Measurements from ENCODE around the gene PREX1.

Gene PREX1

DNA sequence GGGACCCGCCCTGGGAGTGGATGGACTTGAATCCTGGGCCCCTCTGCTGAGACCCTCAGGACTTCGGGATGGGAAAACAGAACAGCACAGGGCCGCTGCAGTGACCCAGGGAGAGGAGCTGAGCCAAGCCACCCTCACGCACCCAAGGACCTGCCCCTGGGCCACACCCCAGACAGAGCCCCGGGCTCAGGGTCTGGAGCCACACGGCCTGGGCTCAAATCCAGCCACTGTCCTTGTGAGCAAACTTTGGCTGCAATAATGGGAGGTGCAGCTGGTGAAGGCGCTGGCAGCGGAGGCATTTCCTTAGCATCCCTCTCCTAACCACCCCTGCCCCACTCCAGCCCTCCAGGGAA, 207.7 kb downstream of the PREX1 start:
- TF ChIP-seq POLR2A (IDR thresholded peaks at IDR 0.05; ENCODE audit: low read length) (no peak), GATA1 (IDR thresholded peaks at IDR 0.05; ENCODE audit: low read depth, low read length) (no peak)

DNA sequence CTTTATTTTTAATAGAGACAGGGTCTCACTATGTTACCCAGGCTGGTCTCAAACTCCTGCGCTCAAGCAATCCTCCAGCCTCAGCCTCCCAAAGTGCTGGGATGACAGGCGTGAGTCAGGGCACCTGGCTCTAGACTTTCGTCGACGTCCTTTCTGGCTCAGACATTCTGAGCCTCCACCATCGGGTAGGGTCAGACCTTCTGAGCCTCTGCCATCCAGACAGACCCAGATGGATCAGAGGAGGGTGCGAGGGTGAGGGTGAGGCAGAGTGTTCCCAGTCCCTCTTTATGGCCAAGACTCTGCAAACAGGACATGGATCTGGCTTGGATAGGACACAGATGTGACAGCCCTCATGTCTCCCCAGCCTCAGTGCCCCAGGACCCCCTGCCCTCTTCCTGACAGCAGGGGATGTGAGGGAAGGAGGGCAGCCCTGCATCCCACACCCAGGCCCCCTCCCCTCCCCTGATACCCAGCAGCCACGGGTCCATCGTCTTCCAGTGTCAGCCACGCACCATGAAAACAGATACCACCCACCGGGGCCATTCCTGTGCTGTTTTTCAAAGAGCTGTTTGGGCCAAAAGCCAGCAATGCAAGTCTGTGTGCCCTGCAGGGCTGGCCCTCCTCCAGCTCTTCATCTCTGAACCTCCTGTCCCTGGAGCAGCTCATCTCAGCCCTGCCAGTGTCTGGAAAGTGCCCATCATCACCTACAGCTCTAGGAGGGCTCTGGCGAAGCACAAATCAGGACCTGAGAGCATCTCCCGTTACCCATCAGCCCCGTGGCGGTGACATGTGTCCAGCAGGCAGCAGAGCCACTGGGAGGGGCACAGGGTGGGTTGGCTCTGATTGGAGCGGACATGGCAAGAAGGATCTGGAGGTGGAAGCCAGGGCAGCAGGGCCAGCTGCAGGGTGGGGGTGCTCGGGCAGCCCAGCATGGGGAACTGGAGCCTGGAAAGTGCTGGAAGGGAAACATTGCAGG, 208.4 kb downstream of the PREX1 start:
- DNase-seq, result no peak

More for the DNA sequence above, 207.7 kb downstream of the PREX1 start:
- DNase-seq, result no peak

DNA sequence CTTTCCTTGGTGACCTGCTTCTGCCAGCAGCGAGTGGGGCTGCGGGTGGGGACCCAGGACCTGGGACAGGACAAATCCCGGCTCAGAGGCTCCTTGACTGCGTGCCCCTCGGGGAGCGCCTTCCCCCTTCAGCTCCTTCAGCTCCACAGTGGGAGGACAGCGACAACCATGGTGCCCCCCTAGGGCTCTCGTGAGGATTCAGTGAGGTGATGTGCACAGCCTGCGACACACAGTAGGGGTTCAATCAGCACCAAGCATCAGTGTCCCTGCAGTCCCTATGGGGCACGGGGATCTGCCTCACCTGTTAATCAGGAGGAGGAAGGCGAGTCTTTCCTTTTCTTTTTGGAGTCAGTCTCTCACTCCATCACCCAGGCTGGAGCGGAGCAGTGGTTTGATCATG, 209.2 kb downstream of the PREX1 start:
- DNase-seq, result no peak
- TF ChIP-seq POLR2A (IDR thresholded peaks at IDR 0.05; ENCODE audit: low read length), result no peak
- no peak for TF ChIP-seq GATA1 (IDR thresholded peaks at IDR 0.05; ENCODE audit: low read depth, low read length)

More for the DNA sequence above, 208.4 kb downstream of the PREX1 start:
- TF ChIP-seq POLR2A (IDR thresholded peaks at IDR 0.05; ENCODE audit: low read length) (no peak), GATA1 (IDR thresholded peaks at IDR 0.05; ENCODE audit: low read depth, low read length) (no peak)

DNA sequence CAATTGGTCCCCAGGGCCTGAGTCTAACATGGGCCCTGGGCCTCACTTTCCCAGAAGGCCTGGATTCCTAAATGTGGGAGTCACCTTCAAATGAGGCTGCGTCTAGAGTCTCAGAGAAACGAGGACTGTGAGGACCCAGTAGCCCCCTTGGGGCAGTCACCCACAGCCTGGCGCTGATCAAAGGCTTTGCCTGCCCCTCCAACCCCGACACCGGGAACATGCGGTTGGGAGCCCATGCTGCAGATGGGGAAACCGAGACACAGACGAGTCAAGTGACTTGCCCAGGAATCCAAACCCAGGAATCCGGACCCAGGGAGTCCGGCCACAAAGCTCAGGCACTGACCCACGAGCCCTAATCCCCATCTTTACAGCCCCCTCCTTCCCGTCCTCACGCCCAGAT, 209.7 kb downstream of the PREX1 start:
- TF ChIP-seq POLR2A (IDR thresholded peaks at IDR 0.05; ENCODE audit: low read length) (no peak), GATA1 (IDR thresholded peaks at IDR 0.05; ENCODE audit: low read depth, low read length) (no peak)
- no peak for DNase-seq

DNA sequence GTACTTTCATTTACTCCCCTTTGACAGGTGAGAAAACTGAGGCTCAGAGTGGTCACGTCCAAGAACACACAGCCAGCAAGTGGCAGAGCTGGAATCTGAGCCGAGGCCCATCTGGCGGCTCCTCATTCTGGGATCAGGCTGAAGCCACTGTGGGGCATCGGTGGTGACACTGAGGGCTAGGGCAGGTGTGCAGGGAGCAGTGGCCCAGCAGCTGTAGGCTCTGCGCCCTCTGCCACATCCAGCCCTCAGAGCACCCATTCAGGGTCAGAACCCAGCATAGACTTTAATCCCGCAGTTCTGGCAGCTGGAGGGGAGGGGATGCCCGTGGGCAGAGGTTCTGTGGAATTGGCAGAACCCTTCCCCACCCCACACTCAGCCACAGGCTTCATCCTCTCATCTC, 210.3 kb downstream of the PREX1 start:
- TF ChIP-seq POLR2A (IDR thresholded peaks at IDR 0.05; ENCODE audit: low read length), result no peak
- TF ChIP-seq GATA1 (IDR thresholded peaks at IDR 0.05; ENCODE audit: low read depth, low read length), result no peak
- DNase-seq, result no peak

DNA sequence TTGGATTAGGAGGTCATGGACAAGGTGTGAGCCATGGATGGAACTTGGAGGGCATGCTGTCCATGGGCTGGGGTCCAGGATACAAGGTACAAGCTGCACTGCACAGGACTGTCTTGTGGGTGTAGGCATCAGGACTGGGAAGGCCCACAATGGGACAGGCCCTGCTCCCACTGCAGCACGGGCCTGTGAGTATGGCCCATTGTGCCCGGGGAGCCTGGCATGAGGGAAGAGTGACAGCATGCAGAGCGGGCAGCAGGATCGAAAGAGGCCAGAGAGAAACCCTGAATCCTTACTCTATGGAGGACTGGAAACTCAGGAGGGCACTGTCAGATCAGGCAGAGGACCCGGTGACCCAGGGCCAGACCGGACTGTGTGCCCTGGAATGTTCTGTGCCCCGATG, 211.3 kb downstream of the PREX1 start:
- DNase-seq, result no peak
- TF ChIP-seq POLR2A (IDR thresholded peaks at IDR 0.05; ENCODE audit: low read length), result no peak
- TF ChIP-seq GATA1 (IDR thresholded peaks at IDR 0.05; ENCODE audit: low read depth, low read length), result no peak

DNA sequence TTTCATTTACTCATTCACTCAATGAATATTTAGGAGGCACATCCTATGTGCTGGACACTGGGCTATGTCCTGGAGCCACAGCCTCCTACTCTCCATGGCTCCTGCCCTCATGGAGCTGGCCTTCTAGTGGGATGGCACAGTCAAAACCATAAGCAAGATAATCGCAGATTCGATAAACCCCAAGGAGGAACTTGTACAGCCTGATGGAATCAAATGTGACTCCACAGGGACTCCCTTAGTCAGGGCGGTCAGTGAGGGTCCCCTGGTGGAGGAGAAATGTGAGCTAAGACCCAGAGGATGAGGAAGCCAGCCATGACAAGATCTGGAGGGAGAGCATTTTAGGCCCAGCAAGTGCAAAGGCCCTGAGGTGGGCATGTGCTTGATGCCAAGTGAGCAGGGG, 211.9 kb downstream of the PREX1 start:
- TF ChIP-seq POLR2A (IDR thresholded peaks at IDR 0.05; ENCODE audit: low read length) (no peak), GATA1 (IDR thresholded peaks at IDR 0.05; ENCODE audit: low read depth, low read length) (no peak)
- DNase-seq, result no peak

DNA sequence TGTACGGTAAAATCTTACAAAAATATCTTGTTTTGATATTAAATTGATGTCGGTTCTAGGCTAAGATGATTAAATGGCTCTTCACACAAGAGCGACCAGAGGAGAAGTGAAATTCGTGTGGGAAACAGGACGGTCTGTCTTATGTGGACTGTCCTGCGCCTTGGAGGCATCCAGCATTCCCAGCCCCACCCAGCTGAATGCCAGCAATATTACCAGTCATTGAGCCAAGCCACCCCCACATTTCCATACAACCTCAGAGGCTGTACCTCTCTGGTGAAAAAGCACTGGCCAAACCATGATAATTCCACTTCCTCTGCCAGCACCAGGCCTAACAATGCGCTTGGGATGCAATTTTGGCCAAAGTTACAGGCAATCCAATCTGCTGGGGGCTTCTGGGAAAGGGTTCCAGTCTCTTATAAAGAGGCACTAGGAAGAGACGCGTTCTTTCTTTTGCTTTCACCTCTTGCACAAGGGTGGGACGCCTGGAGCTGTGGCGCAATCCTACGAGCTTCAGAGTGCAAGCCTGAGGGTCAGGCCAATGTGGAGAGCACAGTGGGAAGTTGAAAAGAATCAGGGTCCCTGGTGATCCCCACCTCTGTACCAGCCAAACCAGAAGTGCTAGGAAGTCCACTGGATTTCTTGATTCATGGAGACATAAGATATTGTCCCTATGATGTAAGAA, 213.1 kb downstream of the PREX1 start:
- DNase-seq, result no peak
- TF ChIP-seq POLR2A (IDR thresholded peaks at IDR 0.05; ENCODE audit: low read length) (no peak), GATA1 (IDR thresholded peaks at IDR 0.05; ENCODE audit: low read depth, low read length) (no peak)

DNA sequence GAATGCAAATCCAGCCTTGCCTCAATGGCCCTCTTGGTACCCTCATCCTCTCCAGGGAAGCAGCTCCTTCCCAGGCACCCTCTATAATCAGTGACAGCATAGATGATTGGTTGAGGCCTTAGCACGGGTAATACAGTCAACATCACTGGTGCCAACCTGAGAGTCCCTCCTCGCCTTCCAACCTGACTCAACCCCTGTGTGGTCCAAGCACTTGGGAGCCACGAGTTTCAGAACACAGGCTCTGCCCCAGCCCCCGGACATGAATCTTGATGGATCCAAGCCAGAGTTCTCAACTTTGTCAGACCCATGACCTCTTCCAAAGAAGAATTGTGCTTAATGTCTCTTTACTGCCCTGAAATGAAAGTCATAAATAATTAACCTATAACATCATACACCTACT, 213.9 kb downstream of the PREX1 start:
- TF ChIP-seq GATA1 (IDR thresholded peaks at IDR 0.05; ENCODE audit: low read depth, low read length), result no peak

DNA sequence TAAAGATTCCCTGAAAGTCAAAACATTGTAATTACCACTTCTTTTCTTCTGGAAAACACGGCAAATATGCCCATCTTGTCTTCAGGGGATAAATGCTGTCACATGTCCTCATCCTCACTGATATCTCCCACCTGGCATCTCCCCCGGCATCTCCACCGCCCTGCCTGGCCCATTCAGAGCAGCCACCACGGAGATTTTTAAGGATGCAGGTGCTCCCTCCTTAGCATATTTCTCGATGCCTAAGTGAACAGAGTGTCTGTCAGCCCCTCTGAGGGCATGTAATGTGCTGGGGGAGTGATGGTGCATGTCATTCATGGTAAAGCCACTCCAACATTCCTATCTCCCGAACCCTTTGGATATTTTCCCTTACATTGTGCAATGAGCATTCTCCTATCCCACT, 215.5 kb downstream of the PREX1 start:
- TF ChIP-seq GATA1 (IDR thresholded peaks at IDR 0.05; ENCODE audit: low read depth, low read length) (no peak), POLR2A (IDR thresholded peaks at IDR 0.05; ENCODE audit: low read length) (no peak)
- DNase-seq, result no peak

More for the DNA sequence above, 213.9 kb downstream of the PREX1 start:
- DNase-seq, result no peak

DNA sequence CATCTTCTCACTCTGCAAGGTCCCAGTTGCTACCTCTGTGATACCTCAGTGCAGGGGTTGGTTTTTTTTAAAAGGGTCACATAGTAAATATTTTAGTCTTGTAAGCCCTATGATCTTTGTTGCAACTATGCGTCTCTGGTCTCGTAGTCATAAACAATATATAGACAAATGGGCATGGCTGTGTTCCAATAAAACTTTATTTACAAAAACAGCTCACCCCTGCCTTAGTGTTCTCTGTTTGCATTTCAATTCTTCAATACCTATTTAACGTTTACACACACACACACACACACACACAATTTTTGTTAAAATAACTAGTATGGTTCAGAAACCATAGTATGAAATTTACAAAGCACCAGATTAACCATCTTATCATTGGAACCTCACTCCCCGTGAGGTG, 216.8 kb downstream of the PREX1 start:
- TF ChIP-seq POLR2A (IDR thresholded peaks at IDR 0.05; ENCODE audit: low read length), result no peak
- TF ChIP-seq GATA1 (IDR thresholded peaks at IDR 0.05; ENCODE audit: low read depth, low read length), result no peak

DNA sequence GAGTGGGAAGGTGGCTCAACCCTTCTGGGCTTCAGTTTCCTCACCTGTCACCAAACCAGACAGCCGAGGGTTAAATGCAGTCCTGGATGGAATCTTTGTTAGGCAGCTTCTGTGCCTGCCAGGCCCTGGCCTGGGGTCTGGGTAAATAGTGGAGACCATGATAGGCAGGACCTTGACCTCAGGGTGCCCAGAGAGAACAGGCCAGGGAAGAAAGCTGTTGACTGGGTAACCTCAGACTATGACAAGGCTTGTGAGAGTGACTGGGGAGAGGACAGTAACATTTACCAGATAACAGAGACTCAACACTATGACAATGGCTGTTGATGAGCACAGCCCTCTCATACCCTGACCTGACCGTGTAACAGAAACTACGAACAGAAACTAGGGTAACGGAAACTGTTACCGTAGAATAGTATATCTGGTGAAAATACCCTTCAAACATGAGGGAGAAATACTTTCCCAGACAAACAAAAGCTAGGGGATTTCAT, 218.3 kb downstream of the PREX1 start:
- TF ChIP-seq POLR2A (IDR thresholded peaks at IDR 0.05; ENCODE audit: low read length) (no peak), GATA1 (IDR thresholded peaks at IDR 0.05; ENCODE audit: low read depth, low read length) (no peak)
- no peak for DNase-seq

More for the DNA sequence above, 216.8 kb downstream of the PREX1 start:
- no peak for DNase-seq

DNA sequence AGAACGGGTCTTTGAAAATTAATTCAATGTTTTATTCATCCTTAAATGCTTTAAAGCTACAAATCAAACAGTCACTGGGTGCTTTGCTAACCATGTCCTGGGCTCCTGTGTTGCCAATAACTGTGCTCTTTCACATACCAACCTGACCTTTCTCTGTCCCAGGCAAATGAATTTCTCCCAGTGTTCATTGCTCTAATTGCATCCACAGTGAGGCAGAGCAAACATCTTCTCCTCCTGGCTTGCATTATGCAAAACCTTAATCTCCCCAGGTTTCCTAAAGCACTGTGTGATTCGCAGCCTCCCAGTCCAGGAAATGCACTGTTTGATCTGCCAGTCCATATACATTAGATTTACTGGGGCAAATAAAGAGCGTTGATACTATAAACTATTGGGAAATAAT, 219.0 kb downstream of the PREX1 start:
- TF ChIP-seq GATA1 (IDR thresholded peaks at IDR 0.05; ENCODE audit: low read depth, low read length) (no peak), POLR2A (IDR thresholded peaks at IDR 0.05; ENCODE audit: low read length) (no peak)
- DNase-seq, result no peak

DNA sequence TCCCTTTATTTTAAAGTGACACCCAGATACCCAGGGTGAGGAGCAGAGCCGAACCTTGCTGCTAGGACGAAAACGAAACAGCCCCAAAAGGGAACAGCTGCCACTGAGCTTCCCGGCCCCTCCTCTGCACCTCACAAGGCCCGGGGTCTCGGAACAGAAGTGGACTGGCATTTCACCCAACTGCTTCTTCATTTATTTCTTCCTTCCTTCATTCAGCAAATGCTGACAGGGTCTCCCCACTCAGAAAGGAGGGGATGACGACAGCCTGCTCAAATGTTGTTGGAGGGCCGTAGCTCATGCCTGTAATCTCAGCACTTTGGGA, 220.3 kb downstream of the PREX1 start:
- TF ChIP-seq GATA1 (IDR thresholded peaks at IDR 0.05; ENCODE audit: low read depth, low read length), result no peak
- TF ChIP-seq POLR2A (IDR thresholded peaks at IDR 0.05; ENCODE audit: low read length), result no peak
- no peak for DNase-seq

Data from erythroblast (primary cell).